Ectodermal cell (in vitro differentiated cells): Measurements from ENCODE around the gene FGFBP3.

Source experiments
- H3K27ac ChIP-seq: 2 replicates; pipeline ENCODE4 v1.7.0; 2013; ENCODE audit warnings: mild to moderate bottlenecking, low read depth, low read length; ENCODE audit not compliant: insufficient read depth, poor library complexity, severe bottlenecking
- H3K27me3 ChIP-seq: 2 replicates; pipeline ENCODE4 v1.7.0; 2013; ENCODE audit warnings: mild to moderate bottlenecking, low read length; ENCODE audit not compliant: insufficient read depth, control insufficient read depth, poor library complexity, severe bottlenecking
- H3K36me3 ChIP-seq: one replicate; pipeline ENCODE4 v1.7.0; 2013; ENCODE audit warnings: low read length; ENCODE audit not compliant: control insufficient read depth, insufficient read depth
- H3K4me1 ChIP-seq: one replicate; pipeline ENCODE4 v1.7.0; 2013; ENCODE audit warnings: low read length; ENCODE audit not compliant: control insufficient read depth, insufficient read depth
- H3K4me3 ChIP-seq: 2 replicates; pipeline ENCODE4 v1.7.0; 2013; ENCODE audit warnings: low read depth, low read length, control low read depth; ENCODE audit not compliant: insufficient read depth
- H3K9me3 ChIP-seq: 2 replicates; pipeline ENCODE4 v1.7.0; 2013; ENCODE audit warnings: mild to moderate bottlenecking, low read length, moderate library complexity; ENCODE audit not compliant: control insufficient read depth
- WGBS, 2 experiments: methylation state at CpG; one replicate each; pipeline ENCODE4 v1.1.7; 2013; ENCODE audit warnings: missing lambda C conversion rate in 2 of 2; 5-methylcytosine and 5-hydroxymethylcytosine counted together

The FGFBP3 gene

DNA sequence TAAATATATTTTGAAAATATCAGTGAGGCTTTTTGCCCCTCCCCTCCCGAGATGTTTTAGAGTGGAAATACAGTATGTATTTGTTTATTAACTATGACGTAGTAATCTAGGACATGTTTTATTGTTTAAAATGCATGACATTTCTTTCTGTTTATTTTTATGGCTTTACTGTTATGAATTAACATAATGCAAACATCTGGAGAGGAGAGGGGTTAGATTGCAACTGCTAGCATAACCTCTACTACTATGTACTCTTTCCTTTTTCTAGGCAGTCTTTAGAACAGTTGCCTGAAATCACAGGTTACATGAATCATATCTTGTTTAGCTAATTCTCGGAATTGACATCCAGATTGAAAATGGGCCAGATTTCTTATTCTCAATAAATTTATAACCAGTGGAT is 21.7 kb upstream of the FGFBP3 start:
- Histone ChIP-seq H3K27me3 (no peaks in the 10 kb centered on the region), H3K27ac (no peak overlapping the region), H3K36me3 (peaks cover 12% of the 10 kb centered on the region), H3K4me1 (no peaks in the 10 kb centered on the region), H3K4me3 (no peak overlapping the region), H3K9me3 (no peaks in the 10 kb centered on the region)
- WGBS, 2 experiments = 100% methylated on average over 2 to 3 of the region's 3 CpGs

DNA sequence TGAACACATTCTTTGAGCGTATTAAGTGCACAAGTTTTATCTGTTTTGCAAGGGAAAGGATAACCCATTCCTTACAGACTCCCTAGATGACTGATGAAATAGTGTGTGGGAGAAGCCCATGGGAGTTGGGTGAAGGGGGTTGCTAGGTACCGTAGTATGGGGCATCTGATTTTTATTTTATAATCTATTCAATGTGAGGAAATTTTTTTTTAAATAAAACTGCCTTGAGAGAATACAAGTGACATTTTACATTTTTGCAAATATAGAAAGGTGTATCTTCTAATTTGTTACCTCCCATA is 15.7 kb upstream of the FGFBP3 start:
- 75% methylated on average over 1 of the region's 2 CpGs; no CpG with 5 or more reads in 1 of the 2 experiments for WGBS, 2 experiments
- Histone ChIP-seq H3K9me3 (no peaks in the 10 kb centered on the region), H3K4me1 (no peaks in the 10 kb centered on the region), H3K4me3 (peak overlapping the region; percentile 81), H3K27me3 (no peaks in the 10 kb centered on the region), H3K36me3 (no peaks in the 10 kb centered on the region), H3K27ac (no peak overlapping the region)

DNA sequence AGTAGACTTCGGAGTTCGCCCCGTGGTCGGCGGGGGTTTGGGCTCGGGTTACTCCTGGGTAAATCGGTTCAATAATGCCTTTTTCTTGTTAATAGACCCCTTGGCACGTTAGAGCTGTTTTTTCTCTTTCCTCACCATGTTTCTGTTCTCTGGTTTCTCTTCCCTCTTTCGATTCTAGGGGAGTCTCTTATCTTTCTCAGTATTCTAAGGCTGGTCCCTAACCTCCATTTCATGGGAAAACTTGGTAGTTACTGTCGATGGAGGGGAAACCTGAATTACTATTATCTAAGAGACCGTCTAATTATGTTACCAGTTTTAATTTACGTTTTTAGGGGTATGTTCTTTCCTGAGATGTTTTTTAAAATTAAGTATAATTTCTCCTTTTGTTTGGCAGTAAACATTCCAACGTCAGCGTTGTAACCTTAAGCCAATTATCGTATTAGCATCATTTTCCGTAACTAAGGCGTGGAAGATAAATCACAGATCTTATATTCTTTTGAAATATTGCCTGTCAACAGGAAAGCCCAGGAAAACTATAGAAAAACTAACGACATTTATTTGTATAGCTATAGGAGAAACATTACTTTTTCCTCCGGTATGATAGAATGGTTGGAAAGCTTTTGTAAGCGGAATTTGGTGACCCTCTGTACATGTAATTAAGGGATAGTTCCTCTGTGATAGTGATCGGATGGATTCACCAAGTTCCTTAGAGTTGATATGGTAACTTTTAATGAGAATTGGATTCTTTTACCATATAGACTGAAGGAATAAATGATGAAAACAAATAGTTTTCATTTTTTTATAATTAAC is 15.1 kb upstream of the FGFBP3 start:
- Histone ChIP-seq H3K27me3 (no peaks in the 10 kb centered on the region), H3K4me3 (peak overlapping the region; percentile 81), H3K4me1 (no peaks in the 10 kb centered on the region), H3K36me3 (no peaks in the 10 kb centered on the region), H3K9me3 (no peaks in the 10 kb centered on the region), H3K27ac (peak overlapping the region; percentile 78)
- WGBS, 2 experiments = 8 to 9% methylated on average over 17 to 21 of the region's 21 CpGs

DNA sequence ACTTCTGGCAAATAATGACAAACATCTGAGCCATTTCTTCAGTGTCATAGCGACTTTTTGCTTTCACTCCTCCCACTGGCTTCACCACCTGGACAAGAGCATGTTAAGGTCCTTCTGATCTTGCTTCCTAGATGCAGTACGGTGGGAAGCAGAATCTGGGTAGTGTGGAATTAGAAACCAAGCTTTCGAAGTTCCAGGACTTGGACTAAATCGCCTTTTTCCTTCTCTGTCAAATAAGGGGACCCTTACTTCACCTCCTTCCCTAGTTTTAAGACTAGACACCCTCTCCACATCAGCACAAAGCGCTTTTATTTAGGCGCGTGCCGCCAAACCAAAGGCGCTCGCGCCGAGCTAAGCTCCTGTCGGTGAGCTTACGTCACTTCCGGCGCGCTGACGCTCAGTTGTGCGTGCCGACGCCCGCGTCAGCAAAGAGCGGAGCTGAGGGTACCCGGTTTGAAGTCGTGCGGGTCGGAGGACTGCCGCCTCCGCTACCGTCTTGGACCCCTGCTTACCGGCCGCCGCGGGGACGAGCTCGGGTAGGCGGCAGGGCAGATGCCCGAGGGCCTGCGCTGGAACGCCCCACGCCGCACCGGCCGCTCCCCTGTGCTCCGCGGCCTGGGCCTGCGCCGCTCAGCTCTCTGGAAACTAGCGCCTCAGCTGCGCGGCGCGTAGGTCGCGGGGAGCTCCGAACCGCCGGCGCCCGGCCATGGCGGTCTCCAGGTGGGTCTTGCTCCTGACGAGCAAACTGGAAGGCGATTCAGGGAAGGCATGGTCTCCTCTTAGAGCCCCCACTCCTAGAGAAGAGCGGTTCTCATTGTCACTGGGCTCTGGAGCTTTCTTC is 14.3 kb upstream of the FGFBP3 start, which contains the start of gene BTAF1:
Gene BTAF1 (plus strand): TSS at position 400 of the 841 bp plus-strand sequence. CDS start 307 bp downstream, at position 707.
- Histone ChIP-seq H3K27me3 (no peaks in the 10 kb centered on the region), H3K36me3 (no peaks in the 10 kb centered on the region), H3K4me3 (peak within 1 kb of the TSS; percentile 81), H3K27ac (peak within 1 kb of the TSS; percentile 78), H3K9me3 (no peaks in the 10 kb centered on the region), H3K4me1 (no peaks in the 10 kb centered on the region)
- WGBS, 2 experiments = 0 to 1% methylated on average over 65 of the region's 65 CpGs

DNA sequence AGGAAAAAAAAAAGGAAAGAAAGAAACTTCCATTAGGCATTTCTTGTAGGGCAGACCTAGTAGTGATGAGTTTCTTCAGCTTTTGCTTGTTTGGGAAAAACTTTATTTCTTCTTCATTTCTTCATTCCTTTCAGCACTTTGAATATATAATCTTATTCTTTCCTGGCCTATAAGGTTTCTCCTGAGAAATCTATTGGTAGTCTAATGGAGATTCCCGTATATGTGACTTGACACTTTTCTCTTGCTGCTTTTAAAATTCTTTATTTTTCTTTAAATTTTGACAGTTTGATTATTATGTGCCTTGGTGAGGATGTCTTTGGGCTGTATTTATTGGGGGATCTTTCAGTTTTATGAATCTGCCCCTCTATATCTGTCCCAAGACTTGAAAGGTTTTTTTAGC is 10.4 kb upstream of the FGFBP3 start:
- H3K4me3 ChIP-seq = no peak overlapping the region
- 100% methylated on average over 1 of the region's 1 CpG; no CpG with 5 or more reads in 1 of the 2 experiments for WGBS, 2 experiments
- no peaks in the 10 kb centered on the region for H3K9me3 ChIP-seq
- no peaks in the 10 kb centered on the region for H3K4me1 ChIP-seq
- H3K27me3 ChIP-seq = no peaks in the 10 kb centered on the region
- no peak overlapping the region for H3K27ac ChIP-seq
- no peaks in the 10 kb centered on the region for H3K36me3 ChIP-seq

DNA sequence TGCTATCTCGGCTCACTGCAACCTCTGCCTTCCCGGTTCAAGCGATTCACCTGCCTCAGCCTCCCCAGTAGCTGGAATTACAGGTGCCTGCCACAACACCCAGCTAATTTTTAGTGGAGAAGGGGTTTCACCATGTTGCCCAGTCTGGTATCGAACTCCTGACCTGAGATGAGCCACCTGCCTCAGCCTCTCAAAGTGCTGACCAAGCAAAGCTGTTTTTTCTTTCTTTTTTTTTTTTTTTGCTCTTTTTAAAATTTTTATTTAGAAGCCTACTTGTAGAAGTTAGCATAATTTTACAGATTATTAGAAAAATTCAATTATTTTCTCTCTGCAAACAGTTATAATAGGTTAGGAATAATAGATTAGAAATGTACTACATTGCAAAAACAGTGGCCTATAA is 1.2 kb upstream of the FGFBP3 start:
- no peaks in the 10 kb centered on the region for H3K27me3 ChIP-seq
- no peaks in the 10 kb centered on the region for H3K4me1 ChIP-seq
- H3K9me3 ChIP-seq = no peaks in the 10 kb centered on the region
- no peak overlapping the region for H3K27ac ChIP-seq
- 91 to 95% methylated on average over 4 of the region's 4 CpGs for WGBS, 2 experiments
- H3K36me3 ChIP-seq = no peaks in the 10 kb centered on the region
- H3K4me3 ChIP-seq = no peak overlapping the region

DNA sequence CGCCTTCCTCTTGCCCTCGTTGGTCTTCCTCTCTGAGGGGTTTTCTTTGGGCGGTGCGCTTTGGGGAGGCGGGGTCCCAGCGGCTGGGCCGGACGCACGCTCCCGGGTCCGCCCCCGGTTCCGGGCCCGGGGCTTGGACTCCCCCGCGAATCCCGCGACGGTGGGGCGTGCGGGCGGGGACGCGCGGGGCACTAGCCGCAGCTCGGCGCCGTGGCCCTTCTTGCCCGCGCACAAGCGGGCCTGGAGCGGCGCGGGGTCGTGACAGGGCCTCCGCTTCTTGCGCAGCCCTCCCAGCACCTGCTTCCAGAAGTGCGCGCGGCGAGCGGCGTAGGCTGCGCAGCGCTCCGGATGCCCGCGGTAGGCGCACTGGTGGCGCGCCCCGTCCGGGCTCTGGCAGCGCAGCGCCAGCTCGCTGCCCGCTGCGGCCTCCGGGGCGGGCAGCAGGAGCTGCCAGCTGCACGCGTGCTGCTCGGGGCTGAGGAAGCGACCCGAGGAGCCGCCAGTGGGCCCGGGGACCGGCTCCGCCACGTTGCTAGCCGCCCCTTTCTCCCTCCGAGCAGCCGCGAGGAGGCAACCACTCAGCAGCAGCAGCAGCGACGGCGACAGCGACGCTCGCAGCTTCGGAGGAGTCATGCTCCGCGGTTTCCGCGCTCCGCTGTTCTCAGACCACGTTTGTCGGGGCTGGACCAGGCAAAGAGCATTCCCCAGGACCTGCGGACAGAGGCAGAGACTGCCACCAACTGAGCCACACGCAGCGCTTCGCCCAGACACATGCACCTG is 759 bp downstream of the FGFBP3 start:
- Histone ChIP-seq H3K4me3 (peak overlapping the region; percentile 93), H3K9me3 (no peaks in the 10 kb centered on the region), H3K27ac (peak overlapping the region; percentile 86), H3K27me3 (no peaks in the 10 kb centered on the region), H3K36me3 (no peaks in the 10 kb centered on the region), H3K4me1 (no peaks in the 10 kb centered on the region)
- WGBS, 2 experiments = 0% methylated on average over 93 of the region's 93 CpGs

DNA sequence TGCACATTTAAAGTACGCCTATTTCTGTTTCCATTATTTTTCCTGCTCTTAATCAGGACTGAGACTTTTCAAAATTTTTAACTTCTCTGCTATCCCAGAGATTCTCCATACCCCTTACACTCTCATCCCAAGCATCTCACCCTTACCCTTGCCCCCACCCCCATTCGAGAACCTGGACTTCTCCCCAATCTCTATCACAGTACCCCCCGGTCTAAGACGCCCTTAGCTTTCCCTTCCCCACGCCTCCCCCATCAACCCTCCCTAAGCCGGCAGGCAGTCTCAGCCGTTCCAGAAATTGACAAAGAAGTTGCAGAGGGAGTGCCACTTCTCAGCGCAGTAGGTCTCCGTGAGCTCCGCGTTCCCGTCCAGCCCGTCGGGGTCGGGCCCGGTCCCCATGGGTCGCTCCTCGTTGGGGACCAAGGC is 1.4 kb downstream of the FGFBP3 start:
- WGBS, 2 experiments = 3% methylated on average over 18 of the region's 18 CpGs
- H3K4me3 ChIP-seq = peak overlapping the region; percentile 93
- H3K27me3 ChIP-seq = no peaks in the 10 kb centered on the region
- H3K36me3 ChIP-seq = no peaks in the 10 kb centered on the region
- no peaks in the 10 kb centered on the region for H3K9me3 ChIP-seq
- H3K4me1 ChIP-seq = no peaks in the 10 kb centered on the region
- no peak overlapping the region for H3K27ac ChIP-seq

DNA sequence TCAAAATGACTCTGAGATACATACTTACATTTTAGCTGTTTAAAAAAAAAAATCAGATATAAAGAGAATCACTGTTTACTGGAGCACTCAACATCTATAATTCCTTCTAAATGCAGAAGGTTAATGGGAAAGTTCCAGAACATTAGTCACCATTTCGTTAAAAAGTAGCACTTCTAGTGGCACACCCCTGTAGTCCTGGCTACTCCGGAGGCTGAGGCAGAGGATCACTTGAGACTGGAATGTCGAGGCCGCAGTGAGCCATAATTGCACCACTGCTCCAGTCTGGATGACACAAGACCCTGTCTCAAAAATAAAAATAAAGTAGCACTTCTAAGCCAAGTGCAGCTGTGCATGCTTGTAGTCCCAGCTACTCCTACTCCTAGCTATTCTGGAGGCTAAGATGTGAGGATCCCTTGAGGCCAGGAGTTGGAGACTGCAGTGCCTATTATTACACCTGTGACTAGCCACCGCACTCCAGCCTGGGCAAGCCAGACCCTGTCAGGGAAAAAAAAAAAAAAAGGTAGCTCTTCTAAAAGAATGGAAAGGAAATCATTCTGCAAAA is 2.2 kb downstream of the FGFBP3 start:
- Histone ChIP-seq H3K4me3 (peak overlapping the region; percentile 93), H3K27me3 (no peaks in the 10 kb centered on the region), H3K36me3 (no peaks in the 10 kb centered on the region), H3K9me3 (no peaks in the 10 kb centered on the region), H3K4me1 (no peaks in the 10 kb centered on the region), H3K27ac (no peak overlapping the region)
- 83 to 85% methylated on average over 5 of the region's 5 CpGs for WGBS, 2 experiments
